ENCODE data around the gene PPP6R2.

PPP6R2 gene

DNA sequence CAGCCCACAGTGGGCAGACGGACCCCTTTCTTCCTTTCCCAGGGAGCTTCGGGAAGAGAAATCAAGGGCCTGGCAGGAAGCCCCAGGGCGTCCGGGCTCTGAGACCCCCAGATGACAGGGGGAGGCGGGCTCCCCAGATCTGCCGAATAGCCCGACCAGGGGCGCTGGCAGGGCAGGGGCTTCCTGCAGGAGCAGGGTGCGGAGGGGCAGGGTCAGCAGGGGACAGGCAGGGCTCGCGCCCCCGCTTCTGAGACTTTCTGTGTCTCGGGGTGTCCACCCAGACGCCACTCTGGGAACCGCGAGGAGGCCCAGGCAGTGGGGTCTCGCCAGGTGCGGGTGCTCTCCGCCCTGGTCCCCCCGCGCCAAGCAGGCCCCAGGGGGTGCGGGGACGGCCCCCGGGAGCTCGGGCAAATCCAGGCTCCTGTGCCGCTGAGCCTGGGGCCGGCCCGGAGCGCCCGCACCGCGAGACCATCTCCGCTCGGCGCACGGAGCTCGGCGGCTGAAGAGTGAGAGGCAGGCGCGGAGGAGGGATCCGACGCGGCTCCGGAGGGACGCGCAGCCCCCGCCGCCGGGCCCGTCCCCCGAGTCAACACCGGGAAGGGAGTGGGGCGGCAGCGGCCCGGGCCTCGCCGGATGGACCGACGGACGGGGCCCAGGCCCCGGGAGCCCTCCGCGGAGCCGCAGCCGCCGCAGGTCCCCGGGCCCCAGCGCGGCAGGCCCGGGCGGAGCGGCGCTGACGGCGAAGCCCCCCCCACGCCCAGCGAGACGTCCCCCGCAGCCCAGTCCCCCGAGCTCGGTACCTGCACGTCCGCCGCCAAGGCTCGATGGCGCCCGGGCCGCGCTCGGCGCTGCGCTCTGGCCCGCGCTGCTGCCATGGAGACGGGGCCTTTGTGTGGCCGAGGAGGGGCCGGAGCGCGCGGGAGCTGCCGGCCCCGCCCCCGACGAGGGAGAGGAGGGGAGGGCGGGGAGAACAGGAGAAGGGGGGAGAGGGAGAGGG lies 36.1 kb upstream of the PPP6R2 start, which contains the start of gene PLXNB2:
Gene PLXNB2 (minus strand): TSS at position 894 of the 997 bp plus-strand sequence. CDS start 17,062 bp downstream, outside the sequence.
- H3K4me3 ChIP-seq (ENCODE audit: insufficient read depth, low read depth, low read length, poor library complexity, severe bottlenecking), result peak within 1 kb of the TSS; percentile 42
- H3K9me3 ChIP-seq (ENCODE audit: control insufficient read depth, low read length), result no peaks in the 10 kb centered on the region
- H3K4me1 ChIP-seq (ENCODE audit: control insufficient read depth, insufficient read depth, low read length, poor library complexity, severe bottlenecking), result peaks cover 11% of the 10 kb centered on the region
- H3K27ac ChIP-seq (ENCODE audit: insufficient read depth, low read length, poor library complexity, severe bottlenecking), result no peak within 1 kb of the TSS
- DNase-seq, result no peak
- H3K27me3 ChIP-seq (replicated peaks; ENCODE audit: control insufficient read depth, insufficient read depth, low read length, poor library complexity, severe bottlenecking), result peaks cover 5% of the 10 kb centered on the region
- H3K36me3 ChIP-seq (ENCODE audit: control insufficient read depth, insufficient read depth, low read length), result no peaks in the 10 kb centered on the region

DNA sequence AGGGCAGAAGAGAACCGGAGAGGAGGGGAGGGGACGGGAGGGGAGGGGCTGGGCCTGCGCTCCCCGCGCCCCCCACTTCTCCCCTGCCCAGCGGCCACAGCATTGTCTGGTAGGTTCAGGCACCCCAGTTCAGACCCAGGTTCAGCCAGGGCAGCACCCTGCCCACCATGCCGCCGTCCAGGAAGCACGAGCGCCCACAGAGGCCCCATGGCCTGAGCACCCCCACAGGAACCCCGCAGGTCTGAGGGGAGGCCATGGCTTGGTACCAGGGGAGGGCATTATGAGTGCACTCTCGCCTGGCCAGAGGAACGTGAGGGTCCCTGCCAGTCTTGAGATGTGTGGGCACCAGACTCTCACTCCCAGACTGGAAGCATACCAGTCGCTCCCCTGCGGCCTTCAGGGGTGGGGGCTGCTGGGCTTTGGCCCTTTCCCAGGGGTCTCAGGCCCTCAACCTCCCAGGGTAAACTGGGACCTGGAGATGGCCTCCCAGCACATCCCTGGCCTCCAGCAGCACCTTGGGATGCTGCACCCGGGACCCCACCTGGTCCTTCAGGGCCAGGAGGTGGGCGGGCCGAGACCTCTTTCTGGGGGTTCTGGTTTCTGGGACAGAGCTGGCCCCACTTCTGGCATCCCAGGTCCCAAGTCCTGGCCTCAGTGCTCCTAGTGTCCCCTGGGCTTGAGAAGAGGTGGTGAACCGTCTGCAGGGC lies 35.1 kb upstream of the PPP6R2 start:
- peaks cover 11% of the 10 kb centered on the region for H3K4me1 ChIP-seq (ENCODE audit: control insufficient read depth, insufficient read depth, low read length, poor library complexity, severe bottlenecking)
- no peak overlapping the region for H3K4me3 ChIP-seq (ENCODE audit: insufficient read depth, low read depth, low read length, poor library complexity, severe bottlenecking)
- H3K9me3 ChIP-seq (ENCODE audit: control insufficient read depth, low read length), result no peaks in the 10 kb centered on the region
- no peaks in the 10 kb centered on the region for H3K36me3 ChIP-seq (ENCODE audit: control insufficient read depth, insufficient read depth, low read length)
- H3K27me3 ChIP-seq (replicated peaks; ENCODE audit: control insufficient read depth, insufficient read depth, low read length, poor library complexity, severe bottlenecking), result peaks cover 5% of the 10 kb centered on the region
- H3K27ac ChIP-seq (ENCODE audit: insufficient read depth, low read length, poor library complexity, severe bottlenecking), result no peak overlapping the region
- DNase-seq, result no peak

DNA sequence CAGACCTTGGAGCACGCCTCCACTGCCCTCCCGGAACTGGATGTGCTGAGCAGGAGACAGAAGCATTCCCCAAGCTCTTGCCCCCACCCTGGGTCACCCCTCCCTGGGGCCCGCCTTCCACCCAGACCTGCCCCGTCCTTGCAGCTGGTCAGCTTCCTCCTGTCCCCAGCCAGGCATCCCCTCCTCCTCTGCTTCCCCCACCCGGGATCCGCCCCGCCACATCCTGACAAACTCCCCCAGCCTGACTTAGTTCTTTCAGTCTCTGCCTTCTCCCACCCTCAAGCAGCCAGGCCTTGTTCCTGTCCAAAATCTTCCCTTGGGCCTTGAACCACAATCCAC lies 34.6 kb upstream of the PPP6R2 start:
- Histone ChIP-seq H3K9me3 (ENCODE audit: control insufficient read depth, low read length) (no peaks in the 10 kb centered on the region), H3K4me3 (ENCODE audit: insufficient read depth, low read depth, low read length, poor library complexity, severe bottlenecking) (no peak overlapping the region), H3K4me1 (ENCODE audit: control insufficient read depth, insufficient read depth, low read length, poor library complexity, severe bottlenecking) (peaks cover 13% of the 10 kb centered on the region), H3K27ac (ENCODE audit: insufficient read depth, low read length, poor library complexity, severe bottlenecking) (no peak overlapping the region), H3K36me3 (ENCODE audit: control insufficient read depth, insufficient read depth, low read length) (no peaks in the 10 kb centered on the region), H3K27me3 (replicated peaks; ENCODE audit: control insufficient read depth, insufficient read depth, low read length, poor library complexity, severe bottlenecking) (peaks cover 5% of the 10 kb centered on the region)
- DNase-seq, result no peak

DNA sequence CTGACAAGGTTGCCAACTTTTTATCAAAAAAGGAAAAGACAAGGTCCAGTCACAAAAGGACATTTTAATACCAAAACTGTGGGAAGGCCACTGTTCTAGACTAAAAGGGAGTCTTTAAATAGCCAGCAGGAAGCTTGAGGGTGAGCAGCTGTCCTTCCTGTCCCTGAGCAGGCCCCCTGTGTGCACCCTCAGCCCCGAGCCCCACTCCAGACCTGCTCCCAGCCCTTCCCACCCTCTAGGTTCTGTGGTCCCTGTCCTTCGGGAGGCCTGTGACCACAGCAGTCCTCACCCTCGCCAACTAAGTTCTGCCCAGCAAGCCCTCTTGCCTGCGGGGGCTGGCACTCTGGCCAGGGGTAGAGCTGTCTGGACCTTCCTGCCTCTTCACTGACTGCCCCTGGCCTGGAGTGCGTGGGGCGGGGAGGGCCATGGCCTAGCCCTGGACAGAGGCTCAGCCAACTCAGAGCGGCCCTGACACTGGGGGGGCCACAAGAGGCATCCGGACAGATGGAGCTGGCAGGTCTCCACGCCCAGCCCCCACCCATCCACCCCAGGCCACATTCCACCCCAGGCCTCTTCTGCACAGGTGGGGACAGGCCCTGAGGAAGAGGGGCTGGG lies 34.0 kb upstream of the PPP6R2 start:
- DNase-seq, result no peak

DNA sequence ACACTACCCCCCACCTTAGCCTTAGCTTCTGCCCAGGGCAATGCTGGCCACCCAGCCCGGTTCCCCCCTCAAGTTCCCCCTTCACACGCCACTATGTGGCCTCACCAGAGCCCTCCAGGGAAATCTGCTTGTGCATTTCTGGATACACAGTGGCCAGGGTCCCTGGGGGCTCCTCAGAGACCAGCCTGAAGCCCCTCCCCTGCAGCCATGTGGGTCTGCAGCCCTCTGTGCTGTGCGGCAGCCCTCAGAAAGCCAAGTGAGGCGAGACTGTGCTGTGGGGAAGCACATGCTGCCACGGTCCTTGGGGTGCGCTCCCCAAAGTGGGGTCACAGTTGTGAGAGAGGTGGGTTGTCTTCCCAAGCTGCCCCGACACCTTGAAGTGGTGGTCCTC lies 33.5 kb upstream of the PPP6R2 start:
- Histone ChIP-seq H3K27ac (ENCODE audit: insufficient read depth, low read length, poor library complexity, severe bottlenecking) (no peak overlapping the region), H3K9me3 (ENCODE audit: control insufficient read depth, low read length) (no peaks in the 10 kb centered on the region), H3K4me1 (ENCODE audit: control insufficient read depth, insufficient read depth, low read length, poor library complexity, severe bottlenecking) (peaks cover 23% of the 10 kb centered on the region), H3K27me3 (replicated peaks; ENCODE audit: control insufficient read depth, insufficient read depth, low read length, poor library complexity, severe bottlenecking) (peaks cover 5% of the 10 kb centered on the region), H3K36me3 (ENCODE audit: control insufficient read depth, insufficient read depth, low read length) (no peaks in the 10 kb centered on the region), H3K4me3 (ENCODE audit: insufficient read depth, low read depth, low read length, poor library complexity, severe bottlenecking) (no peak overlapping the region)
- no peak for DNase-seq

More for the DNA sequence above, 34.0 kb upstream of the PPP6R2 start:
- no peak overlapping the region for H3K4me3 ChIP-seq (ENCODE audit: insufficient read depth, low read depth, low read length, poor library complexity, severe bottlenecking)
- no peaks in the 10 kb centered on the region for H3K9me3 ChIP-seq (ENCODE audit: control insufficient read depth, low read length)
- H3K36me3 ChIP-seq (ENCODE audit: control insufficient read depth, insufficient read depth, low read length), result no peaks in the 10 kb centered on the region
- no peak overlapping the region for H3K27ac ChIP-seq (ENCODE audit: insufficient read depth, low read length, poor library complexity, severe bottlenecking)
- H3K27me3 ChIP-seq (replicated peaks; ENCODE audit: control insufficient read depth, insufficient read depth, low read length, poor library complexity, severe bottlenecking), result peaks cover 5% of the 10 kb centered on the region
- peaks cover 18% of the 10 kb centered on the region for H3K4me1 ChIP-seq (ENCODE audit: control insufficient read depth, insufficient read depth, low read length, poor library complexity, severe bottlenecking)

DNA sequence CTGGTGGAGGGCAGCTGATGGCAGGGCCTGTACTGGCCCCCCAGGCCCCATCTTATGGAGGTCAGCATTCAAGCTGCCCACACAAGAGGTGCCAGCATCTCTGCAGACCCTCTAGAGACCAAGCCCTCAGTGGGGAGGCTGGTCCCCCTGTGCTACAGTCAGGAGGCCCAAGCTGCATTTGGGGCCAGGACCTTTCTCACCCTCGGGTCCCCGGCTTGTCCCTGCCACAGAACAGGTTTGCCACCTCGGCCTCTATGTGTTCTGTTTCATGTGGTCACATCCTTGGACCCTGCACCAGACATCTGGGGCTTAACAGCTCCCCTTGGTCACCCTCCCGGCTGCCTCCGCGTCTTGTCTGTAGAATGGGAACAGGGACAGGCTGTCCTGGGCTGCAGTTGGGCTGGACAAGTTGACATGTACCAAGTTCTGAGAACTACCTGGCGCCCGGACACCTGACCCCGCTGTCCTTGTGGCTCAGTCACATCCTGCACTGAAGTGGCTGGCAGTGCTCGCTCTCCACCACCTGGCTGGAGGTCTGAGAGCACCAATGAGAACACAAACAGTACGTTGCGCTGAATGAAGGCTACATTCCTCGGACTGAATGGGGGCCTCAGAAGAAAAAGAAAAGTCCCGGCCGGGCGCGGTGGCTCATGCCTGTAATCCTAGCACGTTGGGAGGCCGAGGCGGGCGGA lies 33.0 kb upstream of the PPP6R2 start:
- no peak overlapping the region for H3K27ac ChIP-seq (ENCODE audit: insufficient read depth, low read length, poor library complexity, severe bottlenecking)
- H3K9me3 ChIP-seq (ENCODE audit: control insufficient read depth, low read length), result no peaks in the 10 kb centered on the region
- H3K4me1 ChIP-seq (ENCODE audit: control insufficient read depth, insufficient read depth, low read length, poor library complexity, severe bottlenecking), result peaks cover 28% of the 10 kb centered on the region
- no peak overlapping the region for H3K4me3 ChIP-seq (ENCODE audit: insufficient read depth, low read depth, low read length, poor library complexity, severe bottlenecking)
- DNase-seq, result no peak
- peaks cover 5% of the 10 kb centered on the region for H3K27me3 ChIP-seq (replicated peaks; ENCODE audit: control insufficient read depth, insufficient read depth, low read length, poor library complexity, severe bottlenecking)
- H3K36me3 ChIP-seq (ENCODE audit: control insufficient read depth, insufficient read depth, low read length), result no peaks in the 10 kb centered on the region

DNA sequence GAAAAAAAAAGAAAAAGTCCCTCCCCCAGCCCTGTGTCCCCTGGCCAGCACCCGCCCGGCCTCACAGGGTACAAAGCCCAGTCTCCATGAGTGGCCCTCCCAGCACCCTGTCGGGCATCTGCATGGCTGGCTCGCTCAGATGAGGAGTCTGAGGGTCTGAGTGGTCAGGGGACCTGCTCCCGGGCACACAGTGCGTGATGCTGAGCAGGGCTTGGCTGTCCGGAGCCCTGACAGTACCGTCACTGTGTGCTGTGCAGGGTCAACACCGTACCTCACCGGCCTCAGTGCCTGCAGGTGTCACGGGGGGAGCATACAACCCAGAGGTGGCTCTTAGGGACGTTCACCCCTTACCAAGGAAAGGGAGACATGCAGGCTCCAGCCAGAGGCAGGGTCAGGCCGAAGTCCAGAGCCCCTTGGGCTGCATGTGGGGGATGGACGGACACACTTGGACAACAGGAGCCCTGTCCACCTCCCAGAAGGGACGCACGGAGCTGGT lies 32.1 kb upstream of the PPP6R2 start:
- Histone ChIP-seq H3K9me3 (ENCODE audit: control insufficient read depth, low read length) (no peaks in the 10 kb centered on the region), H3K4me1 (ENCODE audit: control insufficient read depth, insufficient read depth, low read length, poor library complexity, severe bottlenecking) (peaks cover 28% of the 10 kb centered on the region), H3K27ac (ENCODE audit: insufficient read depth, low read length, poor library complexity, severe bottlenecking) (no peak overlapping the region), H3K36me3 (ENCODE audit: control insufficient read depth, insufficient read depth, low read length) (no peaks in the 10 kb centered on the region), H3K4me3 (ENCODE audit: insufficient read depth, low read depth, low read length, poor library complexity, severe bottlenecking) (no peak overlapping the region), H3K27me3 (replicated peaks; ENCODE audit: control insufficient read depth, insufficient read depth, low read length, poor library complexity, severe bottlenecking) (peaks cover 5% of the 10 kb centered on the region)
- no peak for DNase-seq

DNA sequence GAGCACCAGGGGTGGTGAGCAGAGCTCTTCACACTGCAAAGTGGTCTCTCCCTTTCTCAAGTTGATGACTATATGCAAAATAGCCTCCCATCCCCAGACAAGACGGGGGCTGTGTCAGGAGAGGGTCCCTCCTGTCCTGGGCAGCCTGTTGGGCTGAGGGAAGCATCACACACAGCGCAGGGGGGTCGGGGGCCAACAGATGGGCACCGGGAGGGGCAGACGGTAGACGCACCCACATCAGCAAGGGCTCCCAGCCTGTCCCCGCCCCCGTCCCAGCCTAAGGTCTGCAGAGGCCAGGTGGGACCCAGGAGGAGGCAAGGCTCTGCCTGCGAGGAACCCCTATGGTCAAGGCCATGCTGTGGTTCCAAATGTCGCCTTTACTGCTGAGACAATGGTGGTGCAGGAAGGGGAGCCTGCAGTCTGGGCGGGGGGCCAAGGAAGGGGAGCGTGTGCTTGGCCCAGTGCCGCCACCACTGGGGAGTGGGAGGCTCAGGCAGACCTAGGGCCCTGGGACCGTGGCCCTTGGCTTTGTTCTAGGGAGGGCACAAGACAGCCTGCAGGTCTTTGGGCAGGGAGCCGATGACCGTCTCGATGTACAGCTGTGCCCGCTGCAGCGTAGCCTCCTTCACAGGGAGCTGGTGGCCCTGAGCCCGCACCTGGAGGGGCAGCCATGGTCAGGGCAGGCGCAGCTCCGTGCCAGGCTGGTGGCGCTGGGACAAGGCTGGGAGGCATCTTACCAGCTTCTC lies 31.3 kb upstream of the PPP6R2 start:
- Histone ChIP-seq H3K4me3 (ENCODE audit: insufficient read depth, low read depth, low read length, poor library complexity, severe bottlenecking) (no peak overlapping the region), H3K36me3 (ENCODE audit: control insufficient read depth, insufficient read depth, low read length) (no peaks in the 10 kb centered on the region), H3K9me3 (ENCODE audit: control insufficient read depth, low read length) (no peaks in the 10 kb centered on the region), H3K4me1 (ENCODE audit: control insufficient read depth, insufficient read depth, low read length, poor library complexity, severe bottlenecking) (peaks cover 21% of the 10 kb centered on the region), H3K27ac (ENCODE audit: insufficient read depth, low read length, poor library complexity, severe bottlenecking) (no peak overlapping the region), H3K27me3 (replicated peaks; ENCODE audit: control insufficient read depth, insufficient read depth, low read length, poor library complexity, severe bottlenecking) (peaks cover 2% of the 10 kb centered on the region)
- DNase-seq, result no peak

DNA sequence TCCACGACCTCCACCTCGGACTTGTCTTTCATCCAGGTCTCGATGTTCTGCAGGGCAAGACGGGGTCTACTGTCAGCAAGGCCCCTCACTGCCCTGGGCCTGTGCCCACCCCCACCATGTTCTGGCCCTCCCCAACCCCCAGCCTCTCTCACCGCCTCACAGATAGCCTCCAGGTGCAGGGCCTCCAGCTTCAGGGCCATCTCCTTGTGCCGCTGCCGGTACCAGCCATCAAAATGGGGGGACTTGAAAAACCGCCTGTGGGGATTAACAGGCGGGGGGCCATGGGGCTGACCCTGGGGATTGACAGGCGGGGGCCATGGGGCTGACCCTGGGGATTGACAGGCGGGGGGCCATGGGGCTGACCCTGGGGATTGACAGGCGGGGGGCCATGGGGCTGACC lies 30.8 kb upstream of the PPP6R2 start:
- H3K4me1 ChIP-seq (ENCODE audit: control insufficient read depth, insufficient read depth, low read length, poor library complexity, severe bottlenecking), result peaks cover 17% of the 10 kb centered on the region
- H3K4me3 ChIP-seq (ENCODE audit: insufficient read depth, low read depth, low read length, poor library complexity, severe bottlenecking), result no peak overlapping the region
- no peaks in the 10 kb centered on the region for H3K9me3 ChIP-seq (ENCODE audit: control insufficient read depth, low read length)
- no peak for DNase-seq
- no peaks in the 10 kb centered on the region for H3K27me3 ChIP-seq (replicated peaks; ENCODE audit: control insufficient read depth, insufficient read depth, low read length, poor library complexity, severe bottlenecking)
- H3K27ac ChIP-seq (ENCODE audit: insufficient read depth, low read length, poor library complexity, severe bottlenecking), result no peak overlapping the region
- no peaks in the 10 kb centered on the region for H3K36me3 ChIP-seq (ENCODE audit: control insufficient read depth, insufficient read depth, low read length)

All from effector memory CD4-positive, alpha-beta T cell (primary cell).